ENCODE measurements around the gene UGT1A4.

GRCh38 chr2:233807215-233807865, 88.8 kb downstream of the UGT1A4 start:
- TF ChIP-seq CTCF (conservative IDR thresholded peaks at IDR 0.05 in 1 of 2, IDR thresholded peaks at IDR 0.05 in 1 of 2; ENCODE audit: low read depth in 1 of 2, low read length in 2 of 2), result no peak
- no peak for TF ChIP-seq EZH2 (IDR thresholded peaks at IDR 0.05; ENCODE audit: low read length, missing control alignments)
